ENCODE results near the gene UBXN7.

UBXN7 gene

GRCh38 chr3:196326936-196327335, 105.3 kb downstream of the UBXN7 start:
- H3K27ac ChIP-seq, result no peak overlapping the region
- H3K36me3 ChIP-seq, result no peaks in the 10 kb centered on the region
- no peak overlapping the region for H3K4me3 ChIP-seq (ENCODE audit: low read depth in 1 of 2, low read length in 1 of 2)
- H3K4me1 ChIP-seq (ENCODE audit: control insufficient read depth in 1 of 2, insufficient read depth in 1 of 2, low read depth in 1 of 2, low read length in 1 of 2), result no peaks in the 10 kb centered on the region
- TF ChIP-seq, protein P1, sequence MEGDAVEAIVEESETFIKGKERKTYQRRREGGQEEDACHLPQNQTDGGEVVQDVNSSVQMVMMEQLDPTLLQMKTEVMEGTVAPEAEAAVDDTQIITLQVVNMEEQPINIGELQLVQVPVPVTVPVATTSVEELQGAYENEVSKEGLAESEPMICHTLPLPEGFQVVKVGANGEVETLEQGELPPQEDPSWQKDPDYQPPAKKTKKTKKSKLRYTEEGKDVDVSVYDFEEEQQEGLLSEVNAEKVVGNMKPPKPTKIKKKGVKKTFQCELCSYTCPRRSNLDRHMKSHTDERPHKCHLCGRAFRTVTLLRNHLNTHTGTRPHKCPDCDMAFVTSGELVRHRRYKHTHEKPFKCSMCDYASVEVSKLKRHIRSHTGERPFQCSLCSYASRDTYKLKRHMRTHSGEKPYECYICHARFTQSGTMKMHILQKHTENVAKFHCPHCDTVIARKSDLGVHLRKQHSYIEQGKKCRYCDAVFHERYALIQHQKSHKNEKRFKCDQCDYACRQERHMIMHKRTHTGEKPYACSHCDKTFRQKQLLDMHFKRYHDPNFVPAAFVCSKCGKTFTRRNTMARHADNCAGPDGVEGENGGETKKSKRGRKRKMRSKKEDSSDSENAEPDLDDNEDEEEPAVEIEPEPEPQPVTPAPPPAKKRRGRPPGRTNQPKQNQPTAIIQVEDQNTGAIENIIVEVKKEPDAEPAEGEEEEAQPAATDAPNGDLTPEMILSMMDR (IDR thresholded peaks at IDR 0.05), result no peak
- H3K27me3 ChIP-seq, result no peaks in the 10 kb centered on the region
- no peaks in the 10 kb centered on the region for H3K9me3 ChIP-seq

- H3K9me3 ChIP-seq, result no peaks in the 10 kb centered on the region
- no peak overlapping the region for H3K27ac ChIP-seq
Observed at GRCh38 chr3:196323691-196324090, 108.5 kb downstream of the UBXN7 start.

GRCh38 chr3:196323016-196323415, 109.2 kb downstream of the UBXN7 start:
- TF ChIP-seq, protein P1 (IDR thresholded peaks at IDR 0.05), result no peak
- Histone ChIP-seq H3K4me1 (ENCODE audit: control insufficient read depth in 1 of 2, insufficient read depth in 1 of 2, low read depth in 1 of 2, low read length in 1 of 2) (peaks cover 0 to 3% of the 10 kb centered on the region in 2 experiments), H3K36me3 (no peaks in the 10 kb centered on the region), H3K27ac (no peak overlapping the region), H3K9me3 (no peaks in the 10 kb centered on the region), H3K4me3 (ENCODE audit: low read depth in 1 of 2, low read length in 1 of 2) (no peak overlapping the region), H3K27me3 (no peaks in the 10 kb centered on the region)

More at GRCh38 chr3:196323691-196324090, 108.5 kb downstream of the UBXN7 start:
- Histone ChIP-seq H3K4me1 (ENCODE audit: control insufficient read depth in 1 of 2, insufficient read depth in 1 of 2, low read depth in 1 of 2, low read length in 1 of 2) (peaks cover 0 to 3% of the 10 kb centered on the region in 2 experiments), H3K4me3 (ENCODE audit: low read depth in 1 of 2, low read length in 1 of 2) (no peak overlapping the region), H3K36me3 (no peaks in the 10 kb centered on the region), H3K27me3 (no peaks in the 10 kb centered on the region)
- TF ChIP-seq, protein P1 (IDR thresholded peaks at IDR 0.05), result no peak

DNA sequence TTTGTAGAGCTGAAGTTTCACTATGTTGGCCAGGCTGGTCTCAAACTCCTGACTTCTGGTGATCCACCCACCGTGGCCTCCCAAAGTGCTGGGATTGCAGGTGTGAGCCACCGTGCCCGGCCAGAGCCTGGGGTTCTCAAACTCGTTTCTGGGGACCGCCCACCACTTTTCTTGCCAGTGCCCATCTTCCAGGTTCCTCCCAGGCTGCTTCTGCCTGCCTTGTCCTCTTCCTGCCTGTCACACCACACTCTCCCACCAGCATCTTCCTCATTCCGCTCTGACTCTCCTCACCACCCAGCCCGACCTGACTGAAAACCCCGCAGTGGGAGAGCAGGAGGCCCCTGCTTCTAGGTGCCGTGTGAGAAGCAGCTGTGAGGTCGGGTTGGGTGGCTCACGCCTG, 111.1 kb downstream of the UBXN7 start:
- TF ChIP-seq, protein P1 (IDR thresholded peaks at IDR 0.05), result no peak
- Histone ChIP-seq H3K36me3 (no peaks in the 10 kb centered on the region), H3K27ac (no peak overlapping the region), H3K4me1 (ENCODE audit: control insufficient read depth in 1 of 2, insufficient read depth in 1 of 2, low read depth in 1 of 2, low read length in 1 of 2) (peaks cover 0 to 7% of the 10 kb centered on the region in 2 experiments), H3K4me3 (ENCODE audit: low read depth in 1 of 2, low read length in 1 of 2) (no peak overlapping the region), H3K27me3 (no peaks in the 10 kb centered on the region), H3K9me3 (no peaks in the 10 kb centered on the region)

DNA sequence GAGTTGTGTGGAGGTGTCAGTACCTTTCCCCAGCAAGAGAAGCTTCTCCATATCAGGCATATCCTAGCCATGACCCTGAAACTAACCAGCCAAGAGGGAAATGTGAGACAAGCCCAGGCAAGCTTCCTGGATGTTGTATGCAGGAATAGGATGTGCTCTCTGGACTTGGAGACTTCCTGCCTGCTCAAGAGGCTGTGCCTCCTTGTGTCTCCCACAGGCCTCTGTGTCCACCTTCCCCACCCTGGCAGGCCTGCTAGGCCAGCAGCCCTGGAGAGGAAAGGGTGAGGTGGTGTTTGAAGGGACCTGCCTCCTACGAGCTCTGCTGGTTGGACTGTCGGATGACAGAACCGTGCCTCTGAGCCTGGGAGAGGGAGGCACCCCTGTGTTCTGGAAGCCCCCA, 112.1 kb downstream of the UBXN7 start:
- no peak overlapping the region for H3K27ac ChIP-seq
- H3K9me3 ChIP-seq, result no peaks in the 10 kb centered on the region
- TF ChIP-seq, protein P1 (IDR thresholded peaks at IDR 0.05), result no peak
- H3K36me3 ChIP-seq, result no peaks in the 10 kb centered on the region
- H3K4me1 ChIP-seq (ENCODE audit: control insufficient read depth in 1 of 2, insufficient read depth in 1 of 2, low read depth in 1 of 2, low read length in 1 of 2), result peaks cover 0 to 7% of the 10 kb centered on the region in 2 experiments
- no peaks in the 10 kb centered on the region for H3K27me3 ChIP-seq
- H3K4me3 ChIP-seq (ENCODE audit: low read depth in 1 of 2, low read length in 1 of 2), result no peak overlapping the region
